Esophagus squamous epithelium (tissue), 5 donors: ENCODE data around the gene NCKAP5. TPM values are rescaled to one million over a fixed set of nuclear protein-coding genes. Genes with fewer than 3 reads are reported as not detected.

Experiments used
- DNase-seq: peaks from one replicate; lab custom pipeline; 2025; lab: John Stamatoyannopoulos, UW
- H3K27ac ChIP-seq, 4 donors: fragments of 200-600 bp; sonication (generic); one replicate each; pipeline ENCODE4 v1.5.1; 2016 to 2019; ENCODE audit warnings: mild to moderate bottlenecking in 1 of 4
- H3K27me3 ChIP-seq, 4 donors: fragments of 200-600 bp; sonication (generic); 1 replicate in 3 of 4; 2 replicates in 1 of 4; pipeline versions ENCODE4 v1.5.1 to v1.6.0; 2017 to 2021; ENCODE audit warnings: antibody characterized with exemption in 1 of 4
- H3K36me3 ChIP-seq, 3 donors: fragments of 200-600 bp; sonication (generic); one replicate each; pipeline ENCODE4 v1.5.1; 2016 to 2019
- H3K4me1 ChIP-seq, 3 donors: fragments of 200-600 bp; sonication (generic); one replicate each; pipeline ENCODE4 v1.5.1; 2017 to 2019
- H3K4me3 ChIP-seq, 4 donors: fragments of 200-600 bp; sonication (generic); 1 replicate in 3 of 4; 2 replicates in 1 of 4; pipeline ENCODE4 v1.5.1; 2016 to 2019; ENCODE audit warnings: mild to moderate bottlenecking in 2 of 4, moderate library complexity in 1 of 4
- H3K9me3 ChIP-seq, 3 donors: fragments of 200-600 bp; sonication (generic); one replicate each; pipeline ENCODE4 v1.5.1; 2016 to 2019
- POLR2A ChIP-seq, 4 donors: fragments of 450-650 bp; IDR thresholded peaks; one replicate each; pipeline ENCODE4 v1.6.1; 2017; ENCODE audit warnings: antibody characterized with exemption in 4 of 4, mild to moderate bottlenecking in 4 of 4, moderate library complexity in 3 of 4
- WGBS, 2 donors: methylation state at CpG; one replicate each; pipeline ENCODE4 v1.1.5; 2018; 5-methylcytosine and 5-hydroxymethylcytosine counted together
- intact Hi-C: fragments of 100-400 bp; cut with DNase I; formaldehyde crosslinking; loops from one replicate; pipeline ENCODE4 v1.15.0; 2022
- total RNA-seq, 4 donors: library from RNA; depleted of rRNA; stranded (reverse); fragments of >200 nt; gene quantifications; one replicate each; pipeline ENCODE4 v1.1.0, GENCODE V29; 2016
- TF ChIP-seq, protein P1 (sequence below), 6 experiments: fragments of 450-650 bp in 4 of 6; fragments of 200-600 bp in 2 of 6; sonication (generic) in 2 of 6; IDR thresholded peaks; one replicate each; pipeline ENCODE4 v1.5.1; 2016 to 2019; ENCODE audit warnings: antibody characterized with exemption in 6 of 6, mild to moderate bottlenecking in 4 of 6, moderate library complexity in 4 of 6
- donor health status: DM: yes; HTN: yes; CAD: no.

The NCKAP5 gene
- total RNA-seq, 4 donors from 2014 or later, result 4.5 to 6.9 (median 5.3) TPM

DNA sequence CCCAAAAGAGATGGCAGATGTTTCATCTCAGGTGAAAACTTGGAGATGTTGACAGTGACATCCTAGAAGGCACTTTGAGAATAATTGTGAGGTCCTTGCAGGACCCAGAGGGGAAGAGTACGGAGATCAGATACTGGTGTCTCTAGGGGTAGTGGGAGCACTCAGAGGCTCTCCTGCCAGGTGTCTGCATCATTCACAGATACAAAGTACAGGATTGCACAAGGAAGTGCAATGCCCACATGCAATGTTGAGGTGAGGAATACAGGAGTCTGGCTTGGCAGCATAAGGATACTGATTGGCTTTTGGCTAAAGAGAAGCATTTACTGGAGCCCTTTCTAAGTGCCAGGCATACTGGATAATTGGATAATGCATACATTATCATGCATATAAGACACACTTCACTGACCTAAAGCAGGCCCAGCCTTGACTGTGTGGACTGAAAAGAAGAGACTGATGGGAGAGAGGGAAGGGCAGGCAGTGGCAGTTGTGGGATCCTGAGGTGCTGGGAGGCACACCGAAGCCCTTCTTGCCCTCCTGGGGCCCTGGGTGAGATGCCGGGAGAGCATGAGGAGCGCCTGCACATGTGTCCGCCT is 31.0 kb upstream of the NCKAP5 start:
- H3K27ac ChIP-seq, result no peak overlapping the region
- H3K36me3 ChIP-seq, result no peaks in the 10 kb centered on the region
- 88 to 90% methylated on average over 5 of the region's 5 CpGs for WGBS, 2 donors
- H3K27me3 ChIP-seq, result no peaks in the 10 kb centered on the region
- intact Hi-C loops, result no loop called here
- no peak for DNase-seq
- H3K9me3 ChIP-seq, result no peaks in the 10 kb centered on the region
- peaks cover 0 to 12% (median 8%) of the 10 kb centered on the region in 3 donors for H3K4me1 ChIP-seq
- TF ChIP-seq, protein P1, sequence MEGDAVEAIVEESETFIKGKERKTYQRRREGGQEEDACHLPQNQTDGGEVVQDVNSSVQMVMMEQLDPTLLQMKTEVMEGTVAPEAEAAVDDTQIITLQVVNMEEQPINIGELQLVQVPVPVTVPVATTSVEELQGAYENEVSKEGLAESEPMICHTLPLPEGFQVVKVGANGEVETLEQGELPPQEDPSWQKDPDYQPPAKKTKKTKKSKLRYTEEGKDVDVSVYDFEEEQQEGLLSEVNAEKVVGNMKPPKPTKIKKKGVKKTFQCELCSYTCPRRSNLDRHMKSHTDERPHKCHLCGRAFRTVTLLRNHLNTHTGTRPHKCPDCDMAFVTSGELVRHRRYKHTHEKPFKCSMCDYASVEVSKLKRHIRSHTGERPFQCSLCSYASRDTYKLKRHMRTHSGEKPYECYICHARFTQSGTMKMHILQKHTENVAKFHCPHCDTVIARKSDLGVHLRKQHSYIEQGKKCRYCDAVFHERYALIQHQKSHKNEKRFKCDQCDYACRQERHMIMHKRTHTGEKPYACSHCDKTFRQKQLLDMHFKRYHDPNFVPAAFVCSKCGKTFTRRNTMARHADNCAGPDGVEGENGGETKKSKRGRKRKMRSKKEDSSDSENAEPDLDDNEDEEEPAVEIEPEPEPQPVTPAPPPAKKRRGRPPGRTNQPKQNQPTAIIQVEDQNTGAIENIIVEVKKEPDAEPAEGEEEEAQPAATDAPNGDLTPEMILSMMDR (IDR thresholded peaks at IDR 0.05), result no peak
- no peak for TF ChIP-seq POLR2A (IDR thresholded peaks at IDR 0.05)
- H3K4me3 ChIP-seq, result no peak overlapping the region

DNA sequence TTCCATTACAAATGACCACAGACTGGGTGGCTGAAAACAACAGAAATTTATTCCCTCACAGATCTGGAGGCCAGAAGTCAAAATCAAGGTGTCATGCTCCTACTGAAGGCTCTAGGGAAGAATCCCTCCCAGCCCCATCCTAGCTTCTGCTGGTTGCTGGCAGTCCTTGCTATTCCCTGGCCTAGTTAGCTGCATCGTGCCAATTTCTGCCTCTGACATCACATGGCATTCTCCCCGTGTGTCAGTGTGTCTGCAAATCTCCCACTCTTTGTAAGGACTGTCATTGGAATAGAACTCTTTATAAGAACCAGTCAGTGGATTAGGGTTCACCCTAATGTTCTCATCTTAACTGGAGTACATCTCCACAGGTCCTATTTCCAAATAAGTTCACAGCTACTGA is 30.5 kb upstream of the NCKAP5 start:
- intact Hi-C loops, result no loop called here
- Histone ChIP-seq H3K4me3 (no peak overlapping the region), H3K9me3 (no peaks in the 10 kb centered on the region), H3K4me1 (peaks cover 0 to 12% (median 8%) of the 10 kb centered on the region in 3 donors), H3K36me3 (no peaks in the 10 kb centered on the region), H3K27me3 (no peaks in the 10 kb centered on the region), H3K27ac (no peak overlapping the region)
- WGBS, 2 donors, result 52 to 60% methylated on average over 1 to 2 of the region's 2 CpGs
- no peak for DNase-seq
- no peak for TF ChIP-seq POLR2A (IDR thresholded peaks at IDR 0.05)
- TF ChIP-seq, protein P1 (IDR thresholded peaks at IDR 0.05), result no peak

DNA sequence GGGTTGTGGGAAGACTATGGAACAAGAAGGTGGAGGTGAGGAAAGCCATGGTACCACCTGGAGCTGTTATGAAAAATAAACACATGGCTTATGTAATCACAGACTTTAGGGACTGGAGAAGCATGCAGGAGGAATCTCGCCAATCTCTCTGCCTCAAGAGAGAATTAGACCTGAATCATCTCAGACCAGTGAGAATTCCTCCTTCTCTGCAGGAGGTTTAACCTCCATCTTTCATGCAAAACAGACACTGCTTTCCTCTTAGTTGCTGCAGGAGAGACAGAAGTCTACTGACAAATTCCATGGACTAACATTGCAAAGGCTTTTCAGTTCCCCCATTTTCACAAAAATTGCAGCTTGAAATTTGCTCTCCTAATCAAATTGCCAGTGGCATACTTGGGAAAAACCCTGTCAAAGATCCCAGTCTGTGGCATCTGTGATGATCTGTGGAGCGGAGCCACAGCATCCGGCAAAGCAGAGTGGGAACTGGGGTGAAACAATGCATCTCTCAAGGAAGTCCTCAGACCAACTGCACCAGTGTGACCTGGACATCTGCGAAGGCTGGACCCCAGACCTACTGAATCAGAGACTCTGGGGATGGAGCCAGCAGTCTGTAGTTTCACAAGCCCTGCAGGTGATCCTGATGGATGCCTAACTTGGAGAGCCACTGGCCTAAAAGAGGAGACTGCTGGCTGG is 28.6 kb upstream of the NCKAP5 start:
- 53 to 63% methylated on average over 3 to 4 of the region's 4 CpGs for WGBS, 2 donors
- intact Hi-C loops, result no loop called here

GRCh38 chr2:133591164-133591563 is 22.9 kb upstream of the NCKAP5 start:
- no peak overlapping the region for H3K27ac ChIP-seq
- intact Hi-C loops, result no loop called here
- WGBS, 2 donors, result 20 to 27% methylated on average over 4 of the region's 4 CpGs
- H3K4me3 ChIP-seq, result no peak overlapping the region
- H3K4me1 ChIP-seq, result peaks cover 0 to 43% (median 13%) of the 10 kb centered on the region in 3 donors
- no peak for TF ChIP-seq POLR2A (IDR thresholded peaks at IDR 0.05)
- TF ChIP-seq, protein P1 (IDR thresholded peaks at IDR 0.05), result no peak
- no peaks in the 10 kb centered on the region for H3K27me3 ChIP-seq
- DNase-seq, result no peak
- H3K9me3 ChIP-seq, result no peaks in the 10 kb centered on the region
- no peaks in the 10 kb centered on the region for H3K36me3 ChIP-seq

More for the DNA sequence above, 28.6 kb upstream of the NCKAP5 start:
- peaks cover 0 to 11% (median 0%) of the 10 kb centered on the region in 3 donors for H3K4me1 ChIP-seq
- no peak for TF ChIP-seq POLR2A (IDR thresholded peaks at IDR 0.05)
- TF ChIP-seq, protein P1 (IDR thresholded peaks at IDR 0.05), result no peak
- H3K9me3 ChIP-seq, result no peaks in the 10 kb centered on the region
- H3K27me3 ChIP-seq, result no peaks in the 10 kb centered on the region
- no peak overlapping the region for H3K27ac ChIP-seq
- H3K36me3 ChIP-seq, result no peaks in the 10 kb centered on the region
- no peak for DNase-seq
- H3K4me3 ChIP-seq, result no peak overlapping the region

DNA sequence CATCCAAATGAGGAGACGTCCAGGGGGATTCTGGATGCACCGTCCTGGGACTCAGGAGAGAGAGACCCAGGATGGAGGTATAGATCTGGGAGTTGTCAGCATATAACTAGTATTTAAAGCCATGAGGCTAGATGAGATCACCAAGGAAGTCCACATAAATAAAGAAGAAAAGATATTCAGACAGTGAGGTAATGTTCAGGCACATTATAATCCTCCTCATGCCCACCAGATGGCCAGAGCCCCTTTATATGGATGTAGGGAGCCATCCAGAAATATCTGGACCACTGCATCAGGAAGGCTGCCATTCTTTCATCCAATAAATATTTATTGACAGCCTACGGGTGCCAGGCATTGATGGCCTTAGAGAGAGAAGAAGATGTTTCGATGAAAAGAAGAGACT is 21.2 kb upstream of the NCKAP5 start:
- no peak for TF ChIP-seq POLR2A (IDR thresholded peaks at IDR 0.05)
- TF ChIP-seq, protein P1 (IDR thresholded peaks at IDR 0.05), result no peak
- 71 to 91% methylated on average over 4 of the region's 4 CpGs for WGBS, 2 donors

More for the DNA sequence above, 21.2 kb upstream of the NCKAP5 start:
- intact Hi-C loops, result no loop called here
- Histone ChIP-seq H3K4me1 (peaks cover 0 to 47% (median 13%) of the 10 kb centered on the region in 3 donors), H3K27me3 (no peaks in the 10 kb centered on the region), H3K36me3 (no peaks in the 10 kb centered on the region), H3K27ac (no peak overlapping the region), H3K4me3 (no peak overlapping the region), H3K9me3 (no peaks in the 10 kb centered on the region)
- DNase-seq, result no peak
